Endothelial cell (in vitro differentiated cells): ENCODE results near the gene ARSI. TPM values are rescaled to one million over a fixed set of nuclear protein-coding genes. Genes with fewer than 3 reads are reported as not detected.
A peak's percentile ranks its signal among the peaks of the same experiment; 100 is the strongest.

Experiments
- DNase-seq: peaks from one replicate; pipeline ENCODE4 v3.0.0; 2021; ENCODE audit warnings: low spot score
- H3K27ac Mint-ChIP-seq: one replicate; pipeline ENCODE4 v1.8.0; 2021; ENCODE audit warnings: mixed read lengths, inconsistent platforms; ENCODE audit not compliant: unreplicated experiment
- H3K27me3 Mint-ChIP-seq: one replicate; pipeline ENCODE4 v1.8.0; 2021; ENCODE audit warnings: mild to moderate bottlenecking, moderate library complexity, mixed read lengths, inconsistent platforms; ENCODE audit not compliant: unreplicated experiment
- H3K36me3 Mint-ChIP-seq: one replicate; pipeline ENCODE4 v1.8.0; 2021; ENCODE audit warnings: mild to moderate bottlenecking, low read depth, mixed read lengths, inconsistent platforms; ENCODE audit not compliant: unreplicated experiment
- H3K4me1 Mint-ChIP-seq: one replicate; pipeline ENCODE4 v1.8.0; 2021; ENCODE audit warnings: mild to moderate bottlenecking, mixed read lengths, inconsistent platforms; ENCODE audit not compliant: unreplicated experiment
- H3K4me3 Mint-ChIP-seq: one replicate; pipeline ENCODE4 v1.8.0; 2021; ENCODE audit warnings: mild to moderate bottlenecking, mixed read lengths, inconsistent platforms; ENCODE audit not compliant: unreplicated experiment
- H3K9me3 Mint-ChIP-seq: one replicate; pipeline ENCODE4 v1.8.0; 2021; ENCODE audit warnings: mixed read lengths, inconsistent platforms; ENCODE audit not compliant: unreplicated experiment
- total RNA-seq: library from RNA; stranded (reverse); fragmentation: NEBNext Ultra II Directional; extraction: Animal tissue kit (Norgen Biotek cat#: 25700); gene quantifications from one replicate; pipeline ENCODE4 v1.2.1, GENCODE V29; 2021; ENCODE audit not compliant: unreplicated experiment
- TF ChIP-seq, protein P1 (sequence below): fragments of 200-600 bp; sonication (generic); IDR thresholded peaks from one replicate; pipeline ENCODE4 v1.5.0; 2021; ENCODE audit warnings: antibody characterized with exemption; ENCODE audit not compliant: unreplicated experiment

The ARSI gene
- total RNA-seq, 1 donor from 2014 or later: 3.8 TPM

DNA sequence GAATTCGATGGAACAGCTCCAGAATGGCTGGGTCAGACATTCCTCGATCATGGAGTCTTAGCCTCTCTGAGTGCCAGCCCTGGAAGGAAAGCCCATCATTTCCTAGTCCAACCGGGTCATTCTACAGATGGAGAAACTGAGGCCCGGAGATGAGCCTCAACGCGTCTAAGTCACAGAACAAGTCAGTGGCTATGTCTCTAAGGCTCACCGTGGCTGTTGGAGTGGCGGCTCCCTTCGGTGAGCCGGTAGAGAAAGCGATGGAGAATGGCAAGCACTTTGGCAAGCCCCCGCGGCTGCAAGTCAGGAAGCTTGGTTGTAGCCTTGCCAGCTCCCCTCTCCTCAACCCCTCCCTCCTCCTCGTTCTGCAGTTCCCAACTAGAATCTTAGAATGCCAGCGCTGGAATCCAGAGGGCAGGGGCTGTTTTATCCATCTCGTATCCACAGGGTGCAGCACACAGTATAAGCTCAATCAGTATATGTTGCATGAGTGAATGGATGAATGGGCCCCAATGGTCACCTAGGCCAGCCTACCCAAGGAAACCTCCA lies 438 bp upstream of the ARSI start:
- Mint-ChIP-seq H3K4me3 (no peak overlapping the region), H3K27ac (no peak overlapping the region), H3K4me1 (peaks cover 20% of the 10 kb centered on the region), H3K27me3 (peaks cover 3% of the 10 kb centered on the region), H3K9me3 (no peaks in the 10 kb centered on the region), H3K36me3 (no peaks in the 10 kb centered on the region)
- no peak for DNase-seq
- TF ChIP-seq, protein P1, sequence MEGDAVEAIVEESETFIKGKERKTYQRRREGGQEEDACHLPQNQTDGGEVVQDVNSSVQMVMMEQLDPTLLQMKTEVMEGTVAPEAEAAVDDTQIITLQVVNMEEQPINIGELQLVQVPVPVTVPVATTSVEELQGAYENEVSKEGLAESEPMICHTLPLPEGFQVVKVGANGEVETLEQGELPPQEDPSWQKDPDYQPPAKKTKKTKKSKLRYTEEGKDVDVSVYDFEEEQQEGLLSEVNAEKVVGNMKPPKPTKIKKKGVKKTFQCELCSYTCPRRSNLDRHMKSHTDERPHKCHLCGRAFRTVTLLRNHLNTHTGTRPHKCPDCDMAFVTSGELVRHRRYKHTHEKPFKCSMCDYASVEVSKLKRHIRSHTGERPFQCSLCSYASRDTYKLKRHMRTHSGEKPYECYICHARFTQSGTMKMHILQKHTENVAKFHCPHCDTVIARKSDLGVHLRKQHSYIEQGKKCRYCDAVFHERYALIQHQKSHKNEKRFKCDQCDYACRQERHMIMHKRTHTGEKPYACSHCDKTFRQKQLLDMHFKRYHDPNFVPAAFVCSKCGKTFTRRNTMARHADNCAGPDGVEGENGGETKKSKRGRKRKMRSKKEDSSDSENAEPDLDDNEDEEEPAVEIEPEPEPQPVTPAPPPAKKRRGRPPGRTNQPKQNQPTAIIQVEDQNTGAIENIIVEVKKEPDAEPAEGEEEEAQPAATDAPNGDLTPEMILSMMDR: no peak

GRCh38 chr5:150301901-150302300 lies 804 bp downstream of the ARSI start:
- TF ChIP-seq, protein P1: no peak
- no peaks in the 10 kb centered on the region for H3K9me3 Mint-ChIP-seq

DNA sequence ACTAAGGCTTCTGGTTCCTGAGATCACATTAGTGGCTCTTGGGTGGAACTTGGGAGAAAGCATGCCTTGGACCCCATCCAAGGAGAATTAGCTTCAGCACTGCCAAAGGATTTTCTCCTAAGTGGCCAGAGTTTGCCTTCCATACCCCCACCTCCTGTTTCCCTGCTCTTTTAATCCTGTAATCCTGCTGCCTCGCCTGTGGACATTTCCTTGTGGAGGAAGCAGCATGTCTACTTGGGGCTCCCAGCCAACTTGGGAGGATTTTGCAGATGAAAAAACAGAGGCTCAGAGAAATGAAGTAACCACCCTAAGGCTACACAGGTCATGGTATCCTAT lies 1.6 kb downstream of the ARSI start:
- DNase-seq: no peak
- Mint-ChIP-seq H3K36me3 (no peaks in the 10 kb centered on the region), H3K9me3 (no peaks in the 10 kb centered on the region), H3K27me3 (peaks cover 3% of the 10 kb centered on the region), H3K27ac (no peak overlapping the region), H3K4me3 (no peak overlapping the region), H3K4me1 (peaks cover 20% of the 10 kb centered on the region)
- TF ChIP-seq, protein P1: no peak

More at GRCh38 chr5:150301901-150302300, 804 bp downstream of the ARSI start:
- Mint-ChIP-seq H3K27ac (no peak overlapping the region), H3K4me3 (peak overlapping the region; percentile 80), H3K4me1 (peaks cover 20% of the 10 kb centered on the region), H3K27me3 (peaks cover 3% of the 10 kb centered on the region), H3K36me3 (no peaks in the 10 kb centered on the region)
- DNase-seq: no peak

DNA sequence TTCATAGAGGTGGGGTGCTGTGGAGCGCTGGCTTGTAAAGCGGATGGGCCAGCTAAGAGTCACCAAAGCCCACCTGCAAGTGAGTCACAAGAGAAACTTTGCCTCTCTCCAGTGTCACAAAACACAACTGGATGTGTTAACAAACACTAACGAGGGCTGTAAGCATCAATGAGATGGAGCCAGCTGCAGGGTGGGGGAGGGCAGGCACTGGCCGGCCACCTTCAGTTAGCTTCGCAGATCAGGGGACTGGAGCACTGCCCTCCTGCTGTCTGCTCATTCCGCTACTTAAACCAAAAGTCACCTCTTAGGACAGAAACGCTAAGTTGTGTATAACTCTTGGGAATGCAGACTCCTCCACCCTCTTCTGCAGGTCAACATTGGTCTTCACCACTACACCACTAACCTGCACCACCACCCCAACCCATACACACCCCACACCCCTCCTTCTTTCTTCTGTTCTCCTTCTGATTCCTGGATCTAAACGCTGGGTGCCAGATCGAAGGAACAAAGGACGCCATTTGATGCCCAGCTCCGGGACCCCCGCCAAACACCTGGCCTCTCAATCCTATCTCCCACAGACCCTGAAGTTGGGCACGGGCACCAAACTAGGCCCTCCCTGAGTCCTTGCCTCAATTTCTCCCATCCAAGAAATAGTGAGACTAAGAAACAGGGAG lies 2.1 kb downstream of the ARSI start:
- peaks cover 3% of the 10 kb centered on the region for H3K27me3 Mint-ChIP-seq
- H3K27ac Mint-ChIP-seq: no peak overlapping the region
- H3K4me3 Mint-ChIP-seq: no peak overlapping the region
- H3K36me3 Mint-ChIP-seq: no peaks in the 10 kb centered on the region
- H3K9me3 Mint-ChIP-seq: no peaks in the 10 kb centered on the region
- TF ChIP-seq, protein P1: no peak
- DNase-seq: no peak
- H3K4me1 Mint-ChIP-seq: peaks cover 20% of the 10 kb centered on the region

- H3K4me1 Mint-ChIP-seq: peaks cover 15% of the 10 kb centered on the region
- H3K27ac Mint-ChIP-seq: no peak overlapping the region
- no peak for DNase-seq
- peaks cover 3% of the 10 kb centered on the region for H3K27me3 Mint-ChIP-seq
- no peaks in the 10 kb centered on the region for H3K36me3 Mint-ChIP-seq
- H3K9me3 Mint-ChIP-seq: no peaks in the 10 kb centered on the region
- H3K4me3 Mint-ChIP-seq: no peak overlapping the region
- TF ChIP-seq, protein P1: no peak
These were observed 3.0 kb downstream of the ARSI start for GRCh38 chr5:150299571-150300327.
